Measurements from ENCODE around the gene ALB. TPM values are rescaled to one million over a fixed set of nuclear protein-coding genes. Genes with fewer than 3 reads are reported as not detected.

The ALB gene
- total and polyA plus RNA-seq, 2 of the 8 experiments (the other 6 are each of a cell fraction or from before 2014, with no cell fraction given), result 0.12 TPM; not detected in 1

DNA sequence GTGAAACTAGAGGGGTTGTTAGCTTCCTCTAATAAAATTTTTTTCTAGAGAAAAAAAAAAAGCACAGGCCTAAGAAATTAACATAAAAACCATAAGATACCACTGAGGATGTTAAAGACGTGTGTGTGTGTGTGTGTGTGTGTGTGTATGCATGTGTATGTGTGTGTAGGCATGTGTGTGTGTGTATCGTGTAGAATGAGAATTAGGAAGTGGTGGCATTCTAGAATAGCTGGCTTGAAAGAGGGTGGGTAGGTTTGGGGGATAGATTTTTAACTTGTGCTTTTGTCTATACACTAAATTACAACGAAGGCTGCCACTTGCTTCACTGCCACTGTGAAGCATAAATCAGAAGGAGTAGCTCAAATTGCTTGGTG is 54.9 kb downstream of the ALB start:
- ChIA-PET POLR2A (ENCODE audit: partially characterized antibody) (no interaction called here), CTCF (ENCODE audit: partially characterized antibody) (interaction anchor here (1.2 to 4.9 kb wide), 2 partner anchors 12 to 32 kb away, joined by 3 to 37 read pairs; no protein-coding TSS in a partner anchor)
- H3K23me2 ChIP-seq (ENCODE audit: low read depth, low read length), result no peaks in the 10 kb centered on the region; the same call in 1 of the 2 replicates
- no peak for FAIRE-seq
- H3K18ac ChIP-seq (ENCODE audit: extremely low read depth, low read length), result no peak overlapping the region
- no peak overlapping the region for H3K56ac ChIP-seq (replicated peaks; ENCODE audit: insufficient read length, low read depth, low read length)
- no peak overlapping the region for H4K8ac ChIP-seq (ENCODE audit: extremely low read depth, insufficient read depth, low read length)
- H2BK120ac ChIP-seq (replicated peaks; ENCODE audit: low read depth, low read length), result no peak overlapping the region
- peaks cover 0 to 2% (median 0%) of the 10 kb centered on the region in 4 experiments; a peak in 2 of 8 replicates for H3K36me3 ChIP-seq (ENCODE audit: control insufficient read depth in 2 of 4, insufficient read depth in 4 of 4, low read length in 3 of 4)
- no peak overlapping the region for H3K4me2 ChIP-seq (ENCODE audit: insufficient read depth in 1 of 2, low read depth in 2 of 2, low read length in 2 of 2)
- no peak overlapping the region for H3K4me3 ChIP-seq (ENCODE audit: extremely low read depth in 1 of 4, insufficient read depth in 2 of 4, low read depth in 3 of 4, low read length in 4 of 4)
- H3K14ac ChIP-seq (ENCODE audit: insufficient read length), result no peak overlapping the region
- no peaks in the 10 kb centered on the region for H3K79me1 ChIP-seq (ENCODE audit: low read depth, low read length)
- H4K20me1 ChIP-seq (replicated peaks in 1 of 2; ENCODE audit: control insufficient read depth in 1 of 2, insufficient read depth in 2 of 2, low read length in 2 of 2), result no peaks in the 10 kb centered on the region
- H2AFZ ChIP-seq (ENCODE audit: low read length), result no peak overlapping the region
- no peak overlapping the region for H2BK12ac ChIP-seq (ENCODE audit: low read depth, low read length)
- no peaks in the 10 kb centered on the region for H3K4me1 ChIP-seq (replicated peaks in 1 of 4; ENCODE audit: control insufficient read depth in 3 of 4, insufficient read depth in 4 of 4, low read length in 3 of 4)
- H3K4ac ChIP-seq (replicated peaks; ENCODE audit: insufficient read length, low read depth, low read length), result no peak overlapping the region
- no peak overlapping the region for H2BK15ac ChIP-seq (ENCODE audit: low read length)
- no peak overlapping the region for H4K91ac ChIP-seq (replicated peaks; ENCODE audit: insufficient read length, low read length)
- H3K79me2 ChIP-seq (ENCODE audit: control insufficient read depth in 1 of 2, insufficient read depth in 2 of 2, low read length in 2 of 2), result no peaks in the 10 kb centered on the region
- 68% methylated on average over 3 of the region's 3 CpGs; no CpG with 5 or more reads in 1 of the 2 experiments for WGBS, 2 experiments (ENCODE audit: extremely low coverage in 1 of 2, insufficient coverage in 1 of 2, insufficient read length in 1 of 2, insufficient replicate concordance in 2 of 2, low coverage in 1 of 2, low lambda C conversion rate in 2 of 2, missing lambda C conversion rate in 1 of 2)
- H2BK20ac ChIP-seq (ENCODE audit: low read length), result no peak overlapping the region
- H3K27ac ChIP-seq (ENCODE audit: low read depth, low read length), result no peak overlapping the region
- H3K9me3 ChIP-seq (ENCODE audit: insufficient read depth in 2 of 2, low read depth in 1 of 2, low read length in 1 of 2), result no peaks in the 10 kb centered on the region; a peak in 1 of 4 replicates
- no peak for DNase-seq (ENCODE audit: low read depth in 1 of 2, low spot score in 2 of 2)
- no peaks in the 10 kb centered on the region for H3K27me3 ChIP-seq (replicated peaks in 1 of 4; ENCODE audit: control insufficient read depth in 3 of 4, extremely low read depth in 1 of 4, insufficient read depth in 3 of 4, low read length in 3 of 4)
- H2BK5ac ChIP-seq (ENCODE audit: low read depth, low read length), result no peak overlapping the region
- no peak overlapping the region for H4K5ac ChIP-seq (ENCODE audit: insufficient read length, low read depth, low read length)
- H3K23ac ChIP-seq (ENCODE audit: insufficient read length), result no peak overlapping the region
- no peak overlapping the region for H2AK5ac ChIP-seq (ENCODE audit: low read depth, low read length)
- no peak overlapping the region for H3K9ac ChIP-seq (replicated peaks in 1 of 4; ENCODE audit: extremely low read depth in 1 of 4, low read depth in 3 of 4, low read length in 3 of 4)
- TF ChIP-seq RNF2 (IDR thresholded peaks at IDR 0.05; ENCODE audit: borderline replicate concordance, low read depth, low read length, missing control alignments, poor library complexity, severe bottlenecking) (no peak), EZH2 (IDR thresholded peaks at IDR 0.05; ENCODE audit: low read depth, low read length, severe bottlenecking) (no peak), POLR2AphosphoS5 (IDR thresholded peaks at IDR 0.05; ENCODE audit: low read depth, low read length) (no peak), KDM5A (IDR thresholded peaks at IDR 0.05; ENCODE audit: low read length) (no peak), SP2 (IDR thresholded peaks at IDR 0.05; ENCODE audit: low read length) (no peak)
- TF ChIP-seq, protein P1, sequence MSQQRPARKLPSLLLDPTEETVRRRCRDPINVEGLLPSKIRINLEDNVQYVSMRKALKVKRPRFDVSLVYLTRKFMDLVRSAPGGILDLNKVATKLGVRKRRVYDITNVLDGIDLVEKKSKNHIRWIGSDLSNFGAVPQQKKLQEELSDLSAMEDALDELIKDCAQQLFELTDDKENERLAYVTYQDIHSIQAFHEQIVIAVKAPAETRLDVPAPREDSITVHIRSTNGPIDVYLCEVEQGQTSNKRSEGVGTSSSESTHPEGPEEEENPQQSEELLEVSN (IDR thresholded peaks at IDR 0.05), result no peak
- TF ChIP-seq, protein P2, sequence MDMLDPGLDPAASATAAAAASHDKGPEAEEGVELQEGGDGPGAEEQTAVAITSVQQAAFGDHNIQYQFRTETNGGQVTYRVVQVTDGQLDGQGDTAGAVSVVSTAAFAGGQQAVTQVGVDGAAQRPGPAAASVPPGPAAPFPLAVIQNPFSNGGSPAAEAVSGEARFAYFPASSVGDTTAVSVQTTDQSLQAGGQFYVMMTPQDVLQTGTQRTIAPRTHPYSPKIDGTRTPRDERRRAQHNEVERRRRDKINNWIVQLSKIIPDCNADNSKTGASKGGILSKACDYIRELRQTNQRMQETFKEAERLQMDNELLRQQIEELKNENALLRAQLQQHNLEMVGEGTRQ (IDR thresholded peaks at IDR 0.05; ENCODE audit: low read length), result no peak
- TF ChIP-seq, protein P3, sequence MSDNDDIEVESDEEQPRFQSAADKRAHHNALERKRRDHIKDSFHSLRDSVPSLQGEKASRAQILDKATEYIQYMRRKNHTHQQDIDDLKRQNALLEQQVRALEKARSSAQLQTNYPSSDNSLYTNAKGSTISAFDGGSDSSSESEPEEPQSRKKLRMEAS (IDR thresholded peaks at IDR 0.05), result no peak

Data from H1 (cell line).